ENCODE data around the gene PRR5L.
"Not testable (repeated sequence)": the region's sequence is repeated elsewhere in the genome, so short reads cannot be mapped to it uniquely, and the experiment has no call there.

The PRR5L gene

DNA sequence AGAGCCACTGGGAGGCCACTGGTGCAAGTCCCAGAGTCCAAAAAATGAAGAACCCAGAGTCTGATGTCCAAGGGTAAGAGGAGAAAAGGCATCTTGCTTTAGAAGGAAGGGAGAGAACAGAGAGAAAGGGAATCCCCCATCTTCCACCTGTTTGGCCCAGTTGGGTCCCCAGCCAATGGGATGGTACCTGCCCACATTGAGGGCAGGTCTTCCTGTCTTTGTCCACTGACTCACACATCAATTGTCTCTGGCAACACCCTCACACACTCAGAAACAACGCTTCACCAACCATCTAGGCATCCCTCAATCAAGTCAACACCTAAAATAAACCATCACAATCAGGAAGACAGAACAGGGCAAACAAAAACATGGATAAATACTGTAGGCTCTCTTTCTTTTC lies 13.2 kb upstream of the PRR5L start:
- DNase-seq, result no peak

DNA sequence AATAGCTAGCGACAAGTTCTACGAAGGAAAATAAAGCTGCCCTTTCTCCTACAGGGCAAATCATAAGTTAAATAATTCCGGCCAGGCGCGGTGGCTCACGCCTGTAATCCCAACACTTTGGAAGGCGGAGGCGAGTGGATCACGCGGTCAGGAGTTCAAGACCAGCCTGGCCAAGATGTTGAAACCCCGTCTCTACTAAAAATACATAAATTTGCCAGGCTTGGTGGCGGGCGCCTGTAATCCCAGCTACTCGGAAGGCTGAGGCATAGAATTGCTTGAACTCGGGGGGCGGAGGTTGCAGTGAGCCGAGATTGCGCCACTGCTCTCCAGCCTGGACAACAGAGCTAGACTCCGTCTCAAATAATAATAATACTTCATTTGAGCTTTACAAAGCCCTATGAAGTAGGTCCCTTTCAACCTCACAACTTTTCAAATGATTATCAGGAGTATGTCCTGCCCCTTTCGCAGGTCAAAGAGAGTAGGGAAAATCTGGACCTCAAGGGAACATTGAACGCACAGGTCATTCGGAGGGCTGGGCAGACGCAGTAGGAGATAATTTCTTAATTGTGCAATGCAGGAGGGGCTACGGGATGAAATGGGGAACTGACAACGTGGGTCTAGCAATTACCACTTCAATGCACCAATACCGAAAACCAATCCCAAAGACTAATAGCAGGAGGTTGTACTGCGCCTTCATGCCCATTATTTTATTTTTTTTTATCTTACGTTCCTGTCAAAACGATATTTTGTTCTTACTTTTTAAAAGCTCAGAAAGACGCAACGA lies 7.5 kb upstream of the PRR5L start:
- DNase-seq, result no peak

DNA sequence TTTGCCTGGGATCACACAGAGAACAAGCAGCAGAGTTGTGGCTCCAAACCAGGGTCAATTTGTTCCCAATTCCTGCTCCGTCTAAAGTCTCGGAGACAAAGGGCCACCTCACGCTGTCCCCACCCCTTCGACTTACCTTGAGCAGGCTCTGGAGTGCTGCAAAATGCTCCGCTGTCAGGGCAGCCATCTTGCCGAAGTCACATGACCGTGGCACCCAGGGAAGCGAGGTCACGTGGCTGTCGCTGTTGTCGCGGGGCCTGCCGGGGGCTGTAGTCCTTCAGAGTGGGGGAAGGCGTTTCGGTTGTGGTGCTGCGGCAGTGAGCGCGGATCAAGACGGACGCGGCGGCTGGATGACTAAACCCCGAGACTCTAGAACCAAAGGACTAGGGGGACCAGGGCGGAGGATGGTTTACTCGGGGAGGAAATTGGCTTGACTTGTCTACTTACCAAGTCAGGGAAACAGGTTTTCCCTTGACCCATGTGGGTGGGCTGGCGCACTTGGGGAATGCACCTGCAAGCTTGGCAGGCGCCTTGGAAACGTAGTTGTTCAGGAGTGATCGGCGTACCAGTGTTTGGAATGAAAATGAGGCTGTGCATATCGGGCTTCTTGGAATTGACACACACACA lies 6.7 kb upstream of the PRR5L start, which contains the start of gene COMMD9:
TSS of gene COMMD9 (minus strand) at position 199 of the 627 bp plus-strand sequence. CDS start at position 187, 12 bp downstream.
- peak; percentile 95 for DNase-seq

DNA sequence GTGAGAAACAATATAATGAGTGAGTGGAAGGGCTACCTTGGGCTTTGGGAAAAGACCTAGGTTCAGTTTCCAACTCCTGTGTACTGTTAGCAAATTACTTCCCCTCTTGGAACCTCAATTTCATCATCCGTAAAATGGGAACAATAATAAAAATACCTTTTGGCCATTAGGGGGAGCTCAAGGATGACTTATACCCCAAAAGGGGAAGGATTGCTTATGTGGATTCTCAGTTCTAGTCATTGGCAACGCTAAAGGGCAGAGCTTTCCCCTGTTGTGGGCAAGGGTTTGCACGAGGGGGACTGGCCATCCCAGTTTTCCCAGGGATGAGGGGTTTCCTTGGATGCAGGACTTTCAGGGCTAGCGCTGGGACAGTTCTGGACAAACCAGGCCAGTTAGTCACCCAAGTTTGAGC lies 3.8 kb upstream of the PRR5L start:
- DNase-seq, result no peak

DNA sequence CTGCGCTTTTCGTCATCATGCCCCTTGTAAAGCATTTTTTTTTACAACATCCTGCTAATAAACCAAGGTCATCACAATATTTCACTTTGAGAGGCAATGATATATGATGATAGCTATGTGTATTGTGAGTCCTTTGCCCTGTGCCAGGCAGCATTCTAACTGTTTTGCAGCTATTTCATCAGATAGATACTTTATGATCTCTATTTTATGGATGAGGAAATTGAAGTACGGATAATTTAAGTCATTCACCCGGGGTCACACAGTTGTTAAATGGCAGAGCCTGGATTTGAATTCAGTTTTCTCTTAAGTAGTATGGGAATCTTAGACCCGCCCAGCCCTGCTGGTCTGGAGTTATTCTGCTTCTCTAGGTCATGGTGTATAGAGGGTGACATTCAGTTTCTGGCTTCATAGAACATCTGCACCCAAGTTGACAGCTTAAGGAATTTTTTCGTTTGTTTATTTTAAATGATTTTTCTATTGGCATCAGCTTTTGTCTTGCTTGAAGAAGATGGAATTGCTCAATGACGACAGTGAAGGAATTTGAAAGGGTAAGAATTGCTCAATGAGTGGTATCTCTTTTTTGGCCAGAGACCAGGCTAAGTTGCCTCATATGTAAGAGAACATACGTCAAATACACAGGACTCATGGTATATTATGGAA lies 926 bp downstream of the PRR5L start:
- DNase-seq, result no peak

DNA sequence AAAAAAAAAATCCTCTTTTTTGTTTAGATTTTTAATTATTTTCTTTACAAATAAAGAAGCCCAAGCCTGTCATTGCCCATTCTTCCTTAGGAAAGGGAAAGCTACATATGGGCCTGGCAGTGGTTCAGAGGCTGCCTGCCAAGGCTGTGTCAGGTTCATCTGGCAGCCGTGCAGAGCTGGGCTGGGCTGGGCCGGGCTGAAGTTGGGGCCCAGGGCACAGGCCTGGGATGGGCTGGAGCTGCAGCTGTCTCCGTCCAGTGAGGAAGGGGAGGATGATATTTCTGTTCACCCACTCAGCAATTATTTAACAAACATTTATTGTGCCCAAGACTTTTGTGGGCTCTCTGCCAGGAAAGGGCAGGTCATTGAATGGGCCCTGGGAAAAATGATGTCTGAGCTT lies 4.6 kb downstream of the PRR5L start:
- DNase-seq, result no peak

DNA sequence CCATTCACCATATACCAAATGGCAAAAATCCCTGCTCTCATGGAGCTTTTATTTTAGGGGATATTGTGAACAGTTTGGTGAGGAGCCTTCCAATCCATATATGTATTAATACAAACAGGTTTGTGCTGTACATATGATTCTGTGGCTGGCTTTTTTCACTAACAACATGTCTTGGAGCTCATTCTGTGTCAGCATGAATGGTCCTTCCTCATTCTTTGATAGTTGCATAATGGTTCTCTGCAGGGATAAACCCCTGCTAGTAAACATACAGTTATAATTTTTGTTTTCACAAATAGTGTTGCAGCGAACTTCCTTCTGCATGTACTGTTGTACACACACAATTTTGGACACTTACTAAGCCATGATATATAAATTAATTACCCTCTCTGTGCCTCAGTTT lies 8.3 kb downstream of the PRR5L start:
- no peak for DNase-seq

DNA sequence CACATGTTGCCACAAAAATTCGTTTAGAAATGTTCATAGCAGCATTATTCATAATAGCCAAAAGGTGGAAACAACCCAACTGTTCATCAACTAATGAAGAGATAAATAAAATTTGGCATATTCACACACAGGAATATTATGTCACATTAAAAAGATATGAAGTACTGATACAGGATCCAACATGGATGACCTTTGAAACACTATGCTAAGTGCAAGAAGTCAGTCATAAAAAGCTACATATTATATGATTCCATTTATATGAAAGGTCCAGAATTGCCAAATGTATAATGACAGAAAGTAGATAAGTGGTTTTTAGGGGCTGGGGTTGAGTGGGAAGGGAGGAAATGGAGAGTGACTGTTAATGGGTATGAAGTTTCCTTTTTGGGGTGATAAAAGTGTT lies 9.0 kb downstream of the PRR5L start:
- DNase-seq, result no peak

DNA sequence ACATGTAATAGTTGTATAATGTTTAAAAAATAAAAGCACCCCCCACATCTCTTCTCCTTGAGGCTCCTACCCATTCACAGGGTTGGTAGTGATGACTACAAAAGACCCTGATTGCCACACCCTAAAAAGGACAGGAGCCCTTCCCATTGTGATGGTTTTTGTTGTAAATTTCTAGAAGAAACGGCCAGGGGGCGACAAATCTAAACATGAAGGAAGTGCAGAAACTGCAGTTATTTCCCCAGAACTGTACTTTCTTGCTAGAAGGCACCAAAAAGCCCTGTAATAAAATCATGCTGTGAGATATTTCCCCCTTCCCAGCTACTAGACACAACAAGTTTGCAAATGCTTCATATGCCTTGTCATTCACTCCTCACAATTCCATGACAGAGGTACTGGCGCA lies 10.8 kb downstream of the PRR5L start:
- DNase-seq, result no peak

DNA sequence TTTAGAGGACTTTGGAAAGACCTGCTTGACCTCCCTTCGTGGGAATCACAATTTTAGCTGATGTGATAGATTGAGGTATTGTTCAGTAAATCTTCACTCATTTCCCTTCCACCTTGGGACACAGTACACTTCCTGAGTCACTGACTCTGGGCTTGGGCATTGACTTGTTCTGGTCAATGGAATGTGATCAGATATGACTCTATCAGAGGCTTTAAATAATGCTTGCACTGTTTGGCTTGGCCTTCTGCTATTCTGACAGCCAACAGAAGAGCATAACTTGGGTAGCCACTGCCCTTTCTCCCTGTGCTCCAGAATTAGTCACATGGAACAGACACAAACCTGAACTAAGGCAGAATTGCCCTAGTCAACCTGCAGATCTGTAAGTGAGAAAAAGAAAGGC lies 12.5 kb downstream of the PRR5L start:
- no peak for DNase-seq

DNA sequence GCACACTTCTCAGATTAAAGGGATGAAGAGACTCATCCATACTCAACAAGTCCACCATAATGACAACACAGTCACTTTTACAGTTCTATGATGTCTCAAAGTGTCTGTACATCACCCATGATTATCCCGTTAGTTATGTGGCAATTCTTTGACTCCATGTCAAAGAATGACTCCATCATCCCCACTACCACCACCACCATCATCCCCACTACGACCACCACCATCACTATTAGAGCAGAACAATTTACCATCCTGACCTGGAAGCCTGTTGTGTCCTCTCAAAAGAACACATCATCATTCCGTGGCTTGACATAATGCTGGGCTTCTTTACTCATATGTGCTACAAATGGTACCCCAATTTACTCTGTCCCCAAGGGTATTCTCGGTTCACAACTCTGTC lies 13.7 kb downstream of the PRR5L start:
- no peak for DNase-seq

DNA sequence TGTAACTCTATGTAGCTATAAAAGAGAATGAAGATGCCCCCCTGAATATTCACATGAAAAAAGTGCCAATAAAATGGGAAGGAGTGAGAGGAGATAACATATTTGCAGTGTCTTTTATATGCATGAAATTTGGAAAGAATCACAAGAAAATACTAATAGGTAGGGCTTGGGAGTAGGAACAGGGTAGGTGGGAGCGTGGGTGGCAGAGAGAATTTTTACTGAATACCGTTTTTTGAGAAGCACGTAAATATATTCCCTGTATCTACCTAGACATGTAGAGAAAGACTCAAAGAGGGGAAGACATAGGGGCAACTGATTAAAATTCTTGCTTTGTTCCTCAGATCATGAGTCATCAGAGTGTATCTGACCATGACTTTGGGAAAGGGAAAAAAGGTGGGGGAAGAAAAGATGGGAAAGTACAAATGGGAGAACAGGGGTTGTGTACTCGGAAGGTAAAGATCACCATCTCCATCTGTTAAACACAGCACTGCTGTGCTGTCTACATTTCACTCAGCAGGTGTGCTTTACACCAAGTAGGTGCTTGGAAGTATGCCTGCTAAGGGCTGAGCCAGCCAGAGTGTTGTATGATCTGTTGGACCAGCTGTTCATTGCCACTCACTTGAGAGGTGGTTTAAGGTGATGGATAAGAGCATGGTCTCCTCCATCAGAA lies 16.0 kb downstream of the PRR5L start:
- no peak for DNase-seq

DNA sequence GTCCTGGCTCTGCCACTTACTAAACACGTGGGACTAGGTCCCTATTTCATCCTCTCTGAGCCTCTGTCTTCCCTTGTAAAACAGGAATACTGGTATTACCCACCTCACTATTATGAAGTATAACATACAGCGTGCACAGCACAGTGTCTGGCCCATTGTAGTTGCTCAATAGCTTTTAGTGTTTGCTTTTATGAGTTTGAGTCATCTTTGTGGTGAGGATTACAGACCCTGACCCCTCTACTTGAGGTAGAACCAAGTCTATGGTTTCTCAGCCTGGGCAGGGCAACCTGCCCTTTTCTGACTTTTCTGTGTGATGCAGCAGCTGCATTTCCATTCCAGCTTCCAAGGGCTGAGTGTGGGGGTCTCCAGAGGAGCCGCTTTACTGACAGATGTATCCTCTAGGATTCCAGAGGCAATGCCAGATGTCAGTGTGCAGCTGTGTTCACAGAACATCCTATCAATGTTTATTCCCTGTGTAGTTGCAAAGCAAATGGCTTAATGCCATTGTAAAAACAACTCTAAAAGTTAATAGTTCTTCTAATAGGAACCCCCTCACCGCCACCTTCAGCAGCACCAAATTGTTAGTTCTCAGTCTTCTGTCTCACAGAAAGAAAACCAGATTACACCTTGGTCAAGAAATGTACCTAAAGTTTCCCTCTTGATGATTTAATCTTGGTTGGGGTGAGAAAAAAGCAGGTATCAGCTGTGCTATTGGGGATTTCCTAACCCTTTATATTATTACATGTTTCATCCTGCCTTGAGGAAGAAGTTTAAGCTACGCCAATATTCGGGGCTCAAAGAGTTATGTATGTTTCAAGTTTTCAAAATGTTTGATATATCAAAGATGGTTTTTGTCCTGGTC lies 16.8 kb downstream of the PRR5L start:
- no peak for DNase-seq

DNA sequence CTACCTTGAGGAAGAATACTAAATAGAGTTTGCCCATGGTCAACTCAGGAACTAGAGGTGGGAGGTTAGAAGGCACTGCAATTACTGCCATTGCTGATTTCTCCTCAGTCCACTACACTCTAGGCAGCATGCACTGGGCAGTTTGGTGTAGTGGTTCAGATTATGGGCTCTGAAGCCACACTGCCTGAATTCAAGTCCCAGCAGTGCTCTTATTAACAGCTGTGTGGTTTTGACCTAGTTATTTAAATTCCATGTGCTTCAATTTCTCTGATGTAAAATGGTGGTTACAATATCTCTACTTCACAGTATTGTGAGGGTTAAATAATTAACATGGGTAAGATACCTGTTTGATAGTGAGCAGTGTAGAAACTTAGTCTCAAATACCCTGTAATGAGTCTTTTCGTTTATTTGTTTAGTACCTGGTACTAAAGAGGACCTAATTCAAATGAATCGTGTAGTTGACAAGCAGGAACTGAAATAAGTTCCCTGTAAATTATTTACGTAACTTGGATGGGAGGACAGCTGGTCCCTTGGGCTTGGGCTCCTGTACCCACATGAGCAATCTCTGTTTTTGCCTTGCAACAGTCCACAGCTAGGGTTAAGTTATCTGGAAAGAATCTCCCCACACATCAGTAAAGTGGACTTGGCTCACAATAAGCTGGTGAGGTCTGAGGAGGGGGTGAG lies 17.8 kb downstream of the PRR5L start:
- no peak for DNase-seq

DNA sequence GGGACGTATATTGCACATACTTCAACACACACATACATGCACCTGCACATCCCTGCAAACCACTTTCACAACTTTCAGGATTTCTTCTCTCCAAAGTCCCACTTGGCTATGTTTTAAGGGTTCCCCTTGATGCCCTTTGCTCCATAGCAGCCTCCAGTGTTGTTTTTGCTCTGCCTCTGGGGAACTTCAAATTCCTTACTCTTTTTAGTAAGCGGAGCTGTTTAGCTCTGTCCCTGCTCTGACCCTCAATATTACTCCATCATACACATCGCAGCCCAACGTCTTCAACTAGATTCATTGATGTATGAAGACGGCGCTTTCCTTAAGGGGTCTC lies 18.3 kb downstream of the PRR5L start:
- DNase-seq, result no peak

DNA sequence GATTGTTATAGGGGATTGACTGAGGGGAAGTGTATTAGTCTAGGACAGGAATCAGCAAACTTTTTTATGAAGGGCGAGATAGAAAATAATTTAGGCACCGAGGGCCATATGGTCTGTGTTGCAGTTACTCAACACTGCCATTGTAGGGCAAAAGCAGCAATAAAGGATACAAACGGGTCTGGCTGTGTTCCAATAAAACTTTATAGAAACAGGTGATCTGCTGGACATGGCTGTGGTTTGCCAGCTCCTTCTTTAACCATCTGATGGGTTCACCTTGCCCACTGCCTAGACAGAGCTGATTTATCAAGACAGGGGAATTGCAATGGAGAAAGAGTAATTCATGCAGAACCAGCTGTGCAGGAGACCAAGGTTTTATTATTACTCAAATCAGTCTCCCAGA lies 20.0 kb downstream of the PRR5L start:
- DNase-seq, result no peak

DNA sequence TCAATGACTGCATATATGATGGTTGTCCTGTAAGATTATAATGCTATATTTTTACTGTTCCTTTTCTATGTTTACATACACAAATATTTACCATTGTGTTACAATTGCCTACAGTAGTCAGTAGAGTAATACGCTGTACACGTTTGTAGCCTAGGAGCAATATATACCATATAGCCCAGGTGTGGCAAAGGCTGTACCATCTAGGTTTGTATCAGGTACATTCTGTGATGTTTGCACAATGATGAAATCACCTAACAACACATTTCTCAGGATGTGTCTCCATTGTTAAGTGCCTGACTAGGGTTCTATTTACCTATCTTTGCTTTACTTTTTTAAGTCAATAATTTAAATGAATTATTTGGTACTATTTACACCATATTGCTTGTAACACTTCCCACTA lies 21.9 kb downstream of the PRR5L start:
- no peak for DNase-seq

DNA sequence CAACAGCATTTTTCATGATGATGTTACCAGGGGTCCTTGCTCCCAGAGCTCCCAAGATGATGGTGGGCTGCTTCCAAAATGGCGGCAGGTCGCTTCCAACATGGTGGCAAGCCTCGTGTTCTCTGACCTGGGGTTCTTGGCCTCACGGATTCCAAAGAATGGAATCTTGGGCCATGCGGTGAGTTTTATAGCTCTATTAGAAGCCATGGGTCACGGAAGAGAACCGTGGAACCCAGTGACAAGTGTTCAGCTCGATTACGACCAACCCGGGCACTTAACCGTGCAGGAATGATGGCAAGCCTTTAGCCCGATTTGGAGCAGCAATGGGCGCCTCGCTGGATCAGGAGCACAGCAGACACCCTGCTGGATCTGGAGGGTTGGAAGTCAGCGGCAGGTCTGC lies 28.9 kb downstream of the PRR5L start:
- not testable (repeated sequence) for DNase-seq

DNA sequence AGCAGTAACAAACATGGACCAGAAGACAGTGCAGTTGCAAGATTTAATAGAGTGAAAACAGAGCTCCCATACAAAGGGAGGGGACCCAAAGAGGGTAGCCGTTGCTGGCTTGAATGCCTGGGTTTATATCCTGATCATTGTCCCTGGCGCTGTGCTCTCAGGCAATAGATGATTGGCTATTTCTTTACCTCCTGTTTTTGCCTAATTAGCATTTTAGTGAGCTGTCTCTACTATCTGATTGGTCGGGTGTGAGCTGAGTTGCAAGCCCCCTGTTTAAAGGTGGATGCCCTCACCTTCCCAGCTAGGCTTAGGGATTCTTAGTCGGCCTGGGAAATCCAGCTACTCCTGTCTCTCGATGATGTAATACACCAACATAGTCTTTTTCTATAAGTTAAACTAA lies 29.3 kb downstream of the PRR5L start:
- not testable (repeated sequence) for DNase-seq

DNA sequence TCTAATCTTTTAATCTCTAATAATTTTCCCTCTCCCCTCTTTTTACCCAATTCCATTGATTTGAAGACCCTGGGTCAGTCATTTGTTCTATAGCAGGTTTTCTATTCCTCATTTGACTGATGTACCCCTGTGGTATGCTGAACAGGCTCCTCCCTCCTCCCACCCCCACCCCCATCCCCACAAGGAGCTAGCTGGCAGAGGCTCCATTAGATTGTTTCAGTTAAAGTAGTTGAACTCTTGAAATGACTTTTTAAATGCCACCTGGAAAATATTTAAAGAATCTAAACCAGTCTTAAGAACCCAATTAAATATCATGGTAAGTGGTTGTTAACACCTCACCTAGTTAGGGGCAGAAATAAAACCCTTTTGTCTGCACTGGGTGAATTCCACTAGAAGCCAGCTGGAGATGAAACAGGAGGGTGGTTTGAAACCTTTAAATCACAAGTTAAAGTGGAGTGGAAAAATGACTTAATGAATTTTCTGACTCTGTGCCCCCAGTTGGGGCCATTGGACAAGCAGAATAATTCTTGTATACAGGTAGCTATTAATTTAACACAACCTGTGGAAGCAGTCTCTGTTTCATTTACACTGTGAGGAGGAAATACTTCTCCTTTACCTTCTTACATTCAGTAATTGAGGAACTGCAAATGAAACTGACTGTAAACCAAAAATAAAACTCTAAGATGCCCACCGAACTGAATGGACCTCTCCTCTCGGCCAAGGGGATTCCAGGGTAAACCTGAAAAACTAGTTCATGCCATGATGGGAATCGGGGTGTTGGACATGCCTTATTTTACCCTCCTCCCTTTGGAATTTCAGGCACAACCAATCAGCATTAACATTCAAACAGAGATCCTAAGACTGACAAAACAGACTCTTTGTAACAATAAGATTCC lies 30.7 kb downstream of the PRR5L start:
- DNase-seq, result no peak

Measured in activated naive CD4-positive, alpha-beta T cell treated with Interleukin-2 at 50 U/mL for 16 hours (primary cell).